GM12878 (cell line): ENCODE data around the gene CDC42BPA. TPM values are rescaled to one million over a fixed set of nuclear protein-coding genes. Genes with fewer than 3 reads are reported as not detected.

Experiments used
- BCL11A ChIP-seq: IDR thresholded peaks from 2 replicates; pipeline ENCODE4 v1.6.1; 2011; ENCODE audit warnings: low read depth, low read length
- JUNB ChIP-seq: IDR thresholded peaks from 2 replicates; pipeline ENCODE4 v1.6.1; 2016; ENCODE audit warnings: antibody characterized with exemption, mild to moderate bottlenecking
- RAD51 ChIP-seq: fragments of 450-650 bp; IDR thresholded peaks from 2 replicates; pipeline ENCODE4 v1.6.1; 2016; ENCODE audit warnings: moderate library complexity, mild to moderate bottlenecking, inconsistent platforms
- SMAD1 ChIP-seq: fragments of 450-650 bp; IDR thresholded peaks from 2 replicates; pipeline ENCODE4 v1.6.1; 2018; ENCODE audit warnings: mild to moderate bottlenecking, low read depth; ENCODE audit not compliant: partially characterized antibody
- polyA plus RNA-seq, 11 experiments: library from polyadenylated mRNA; depleted of rRNA in 4 of 11; unstranded in 6 of 11; stranded (reverse) in 5 of 11; fragments of >200 nt; fragmentation: Nextera tagmentation in 4 of 11; fragmentation: Illumina TruSeq in 1 of 11; extraction: Ambion mirVana in 4 of 11; extraction: Trizol in 1 of 11; gene quantifications; 1 replicate in 1 of 11; 2 replicates in 10 of 11; pipeline versions ENCODE4 v1.2.1 to v1.2.3, GENCODE V29; 2011 to 2016; ENCODE audit warnings: inconsistent platforms in 2 of 11, missing spikeins in 2 of 11, low read depth in 1 of 11
- total RNA-seq, 4 experiments: library from RNA; depleted of rRNA in 3 of 4; stranded (reverse); fragments of >200 nt in 3 of 4; fragmentation: Illumina TruSeq in 1 of 4; extraction: Trizol in 1 of 4; gene quantifications; 2 replicates each; pipeline versions ENCODE4 v1.2.1 to v1.2.3, GENCODE V29; 2013 to 2021
- TF ChIP-seq, protein P1 (sequence below): fragments of 450-650 bp; IDR thresholded peaks from 2 replicates; pipeline ENCODE4 v1.6.1; 2017; ENCODE audit warnings: mild to moderate bottlenecking, moderate library complexity
- TF ChIP-seq, protein P2 (sequence below): fragments of 450-650 bp; formaldehyde crosslinking; IDR thresholded peaks from 2 replicates; pipeline ENCODE4 v1.5.0; 2022; ENCODE audit warnings: mild to moderate bottlenecking, missing genetic modification characterization

Gene CDC42BPA
- total and polyA plus RNA-seq, 10 of the 15 experiments (the other 5 are each of a cell fraction or from before 2014, with no cell fraction given) = 0.02 to 0.52 (median 0.10) TPM

DNA sequence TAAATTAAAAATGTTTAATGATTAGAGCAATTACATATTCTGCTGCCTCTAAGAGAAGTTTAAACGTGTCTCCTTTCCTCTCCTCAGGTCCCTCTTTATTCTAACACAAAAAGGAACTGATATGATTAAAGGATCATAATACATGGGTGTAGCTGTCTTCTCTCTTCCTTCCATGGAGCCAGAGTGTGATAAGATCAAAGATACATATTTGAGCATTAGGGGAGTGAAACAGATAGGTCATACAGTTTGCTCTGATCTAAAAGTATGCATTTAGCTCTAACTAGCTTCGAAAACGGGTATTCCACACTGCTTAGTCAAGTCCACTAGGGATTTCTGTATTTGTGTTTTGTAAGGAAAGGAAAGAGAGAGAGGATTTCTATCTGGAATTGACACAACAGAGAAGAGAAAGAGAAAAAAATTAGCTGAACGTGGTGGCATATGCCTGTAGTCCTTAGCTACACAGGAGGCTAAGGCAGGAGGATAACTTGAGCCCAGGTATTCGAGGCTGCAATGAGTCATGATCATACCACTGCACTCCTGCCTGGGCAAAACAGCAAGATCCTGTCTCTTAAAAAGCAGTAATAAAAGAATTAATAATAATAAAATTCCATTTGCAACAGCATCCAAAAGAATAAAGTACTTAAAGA is 63.1 kb downstream of the CDC42BPA start (continued):
- TF ChIP-seq, protein P1, sequence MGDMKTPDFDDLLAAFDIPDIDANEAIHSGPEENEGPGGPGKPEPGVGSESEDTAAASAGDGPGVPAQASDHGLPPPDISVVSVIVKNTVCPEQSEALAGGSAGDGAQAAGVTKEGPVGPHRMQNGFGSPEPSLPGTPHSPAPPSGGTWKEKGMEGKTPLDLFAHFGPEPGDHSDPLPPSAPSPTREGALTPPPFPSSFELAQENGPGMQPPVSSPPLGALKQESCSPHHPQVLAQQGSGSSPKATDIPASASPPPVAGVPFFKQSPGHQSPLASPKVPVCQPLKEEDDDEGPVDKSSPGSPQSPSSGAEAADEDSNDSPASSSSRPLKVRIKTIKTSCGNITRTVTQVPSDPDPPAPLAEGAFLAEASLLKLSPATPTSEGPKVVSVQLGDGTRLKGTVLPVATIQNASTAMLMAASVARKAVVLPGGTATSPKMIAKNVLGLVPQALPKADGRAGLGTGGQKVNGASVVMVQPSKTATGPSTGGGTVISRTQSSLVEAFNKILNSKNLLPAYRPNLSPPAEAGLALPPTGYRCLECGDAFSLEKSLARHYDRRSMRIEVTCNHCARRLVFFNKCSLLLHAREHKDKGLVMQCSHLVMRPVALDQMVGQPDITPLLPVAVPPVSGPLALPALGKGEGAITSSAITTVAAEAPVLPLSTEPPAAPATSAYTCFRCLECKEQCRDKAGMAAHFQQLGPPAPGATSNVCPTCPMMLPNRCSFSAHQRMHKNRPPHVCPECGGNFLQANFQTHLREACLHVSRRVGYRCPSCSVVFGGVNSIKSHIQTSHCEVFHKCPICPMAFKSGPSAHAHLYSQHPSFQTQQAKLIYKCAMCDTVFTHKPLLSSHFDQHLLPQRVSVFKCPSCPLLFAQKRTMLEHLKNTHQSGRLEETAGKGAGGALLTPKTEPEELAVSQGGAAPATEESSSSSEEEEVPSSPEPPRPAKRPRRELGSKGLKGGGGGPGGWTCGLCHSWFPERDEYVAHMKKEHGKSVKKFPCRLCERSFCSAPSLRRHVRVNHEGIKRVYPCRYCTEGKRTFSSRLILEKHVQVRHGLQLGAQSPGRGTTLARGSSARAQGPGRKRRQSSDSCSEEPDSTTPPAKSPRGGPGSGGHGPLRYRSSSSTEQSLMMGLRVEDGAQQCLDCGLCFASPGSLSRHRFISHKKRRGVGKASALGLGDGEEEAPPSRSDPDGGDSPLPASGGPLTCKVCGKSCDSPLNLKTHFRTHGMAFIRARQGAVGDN = no peak
- TF ChIP-seq, protein P2, sequence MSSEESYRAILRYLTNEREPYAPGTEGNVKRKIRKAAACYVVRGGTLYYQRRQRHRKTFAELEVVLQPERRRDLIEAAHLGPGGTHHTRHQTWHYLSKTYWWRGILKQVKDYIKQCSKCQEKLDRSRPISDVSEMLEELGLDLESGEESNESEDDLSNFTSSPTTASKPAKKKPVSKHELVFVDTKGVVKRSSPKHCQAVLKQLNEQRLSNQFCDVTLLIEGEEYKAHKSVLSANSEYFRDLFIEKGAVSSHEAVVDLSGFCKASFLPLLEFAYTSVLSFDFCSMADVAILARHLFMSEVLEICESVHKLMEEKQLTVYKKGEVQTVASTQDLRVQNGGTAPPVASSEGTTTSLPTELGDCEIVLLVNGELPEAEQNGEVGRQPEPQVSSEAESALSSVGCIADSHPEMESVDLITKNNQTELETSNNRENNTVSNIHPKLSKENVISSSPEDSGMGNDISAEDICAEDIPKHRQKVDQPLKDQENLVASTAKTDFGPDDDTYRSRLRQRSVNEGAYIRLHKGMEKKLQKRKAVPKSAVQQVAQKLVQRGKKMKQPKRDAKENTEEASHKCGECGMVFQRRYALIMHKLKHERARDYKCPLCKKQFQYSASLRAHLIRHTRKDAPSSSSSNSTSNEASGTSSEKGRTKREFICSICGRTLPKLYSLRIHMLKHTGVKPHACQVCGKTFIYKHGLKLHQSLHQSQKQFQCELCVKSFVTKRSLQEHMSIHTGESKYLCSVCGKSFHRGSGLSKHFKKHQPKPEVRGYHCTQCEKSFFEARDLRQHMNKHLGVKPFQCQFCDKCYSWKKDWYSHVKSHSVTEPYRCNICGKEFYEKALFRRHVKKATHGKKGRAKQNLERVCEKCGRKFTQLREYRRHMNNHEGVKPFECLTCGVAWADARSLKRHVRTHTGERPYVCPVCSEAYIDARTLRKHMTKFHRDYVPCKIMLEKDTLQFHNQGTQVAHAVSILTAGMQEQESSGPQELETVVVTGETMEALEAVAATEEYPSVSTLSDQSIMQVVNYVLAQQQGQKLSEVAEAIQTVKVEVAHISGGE (CRISPR knock-in tag) = no peak
- no peak for TF ChIP-seq BCL11A
- TF ChIP-seq RAD51 = no peak
- no peak for TF ChIP-seq JUNB
- TF ChIP-seq SMAD1 = no peak
